Astrocyte (in vitro differentiated cells and primary cell): Measurements from ENCODE around the gene PPP1R9A. TPM values are rescaled to one million over a fixed set of nuclear protein-coding genes. Genes with fewer than 3 reads are reported as not detected.

ENCODE experiments used
- DNase-seq: peaks from one replicate; pipeline ENCODE4 v3.0.0-alpha.2; 2010; ENCODE audit warnings: low read depth
- FAIRE-seq: peaks from 2 replicates; lab custom pipeline; 2011; peaks lifted over from hg19 to GRCh38; lab: Jason Lieb, UNC
- H2AFZ ChIP-seq: 2 replicates; pipeline ENCODE4 v1.6.0; 2012; ENCODE audit warnings: low read depth, low read length, inconsistent platforms
- H3K27ac ChIP-seq: 2 replicates; pipeline ENCODE4 v1.5.1; 2011; ENCODE audit warnings: low read depth, low read length, inconsistent platforms
- H3K27me3 ChIP-seq: 2 replicates; pipeline ENCODE4 v1.6.0; 2011; ENCODE audit warnings: low read length, inconsistent platforms; ENCODE audit not compliant: insufficient read depth
- H3K36me3 ChIP-seq: 2 replicates; pipeline ENCODE4 v1.5.1; 2011; ENCODE audit warnings: low read length, inconsistent platforms; ENCODE audit not compliant: insufficient read depth
- H3K4me1 ChIP-seq: 2 replicates; pipeline ENCODE4 v1.5.1; 2011; ENCODE audit warnings: low read length, inconsistent platforms; ENCODE audit not compliant: insufficient read depth
- H3K4me2 ChIP-seq: 2 replicates; pipeline ENCODE4 v1.6.0; 2012; ENCODE audit warnings: low read length, inconsistent platforms
- H3K4me3 ChIP-seq: 2 replicates; pipeline ENCODE4 v1.5.1; 2011; ENCODE audit warnings: low read depth, mild to moderate bottlenecking, low read length, inconsistent platforms; ENCODE audit not compliant: insufficient read depth
- H3K79me2 ChIP-seq: 2 replicates; pipeline ENCODE4 v1.6.0; 2012; ENCODE audit warnings: mild to moderate bottlenecking, low read length, inconsistent platforms; ENCODE audit not compliant: insufficient read depth
- H3K9ac ChIP-seq: 2 replicates; pipeline ENCODE4 v1.6.0; 2012; ENCODE audit warnings: mild to moderate bottlenecking, low read length, inconsistent platforms
- H3K9me3 ChIP-seq: 2 replicates; pipeline ENCODE4 v1.5.1; 2012; ENCODE audit warnings: low read depth, mild to moderate bottlenecking, low read length, inconsistent platforms; ENCODE audit not compliant: insufficient read depth
- H4K20me1 ChIP-seq: 2 replicates; pipeline ENCODE4 v1.6.0; 2012; ENCODE audit warnings: low read length, inconsistent platforms; ENCODE audit not compliant: insufficient read depth
- H3K27ac Mint-ChIP-seq: one replicate; pipeline ENCODE4 v1.8.0; 2021; ENCODE audit warnings: mild to moderate bottlenecking, mixed read lengths; ENCODE audit not compliant: unreplicated experiment
- H3K27me3 Mint-ChIP-seq: one replicate; pipeline ENCODE4 v1.8.0; 2021; ENCODE audit warnings: low read depth, mixed read lengths; ENCODE audit not compliant: unreplicated experiment
- H3K36me3 Mint-ChIP-seq: one replicate; pipeline ENCODE4 v1.8.0; 2021; ENCODE audit warnings: low read depth, mixed read lengths; ENCODE audit not compliant: unreplicated experiment
- H3K4me1 Mint-ChIP-seq: one replicate; pipeline ENCODE4 v1.8.0; 2021; ENCODE audit warnings: low read depth, mixed read lengths; ENCODE audit not compliant: unreplicated experiment
- H3K4me3 Mint-ChIP-seq: one replicate; pipeline ENCODE4 v1.8.0; 2021; ENCODE audit warnings: mild to moderate bottlenecking, moderate library complexity, mixed read lengths; ENCODE audit not compliant: unreplicated experiment
- H3K9me3 Mint-ChIP-seq: one replicate; pipeline ENCODE4 v1.8.0; 2021; ENCODE audit warnings: mild to moderate bottlenecking, mixed read lengths; ENCODE audit not compliant: unreplicated experiment
- EZH2 ChIP-seq: IDR thresholded peaks from 2 replicates; pipeline ENCODE4 v1.6.1; 2012; ENCODE audit warnings: mild to moderate bottlenecking, low read length, inconsistent platforms; ENCODE audit not compliant: insufficient read depth
- total RNA-seq: library from RNA; stranded (reverse); gene quantifications from 2 replicates; pipeline ENCODE4 v1.2.1, GENCODE V29; 2021
- TF ChIP-seq, protein P1 (sequence below): IDR thresholded peaks from 2 replicates; pipeline ENCODE4 v1.5.1; 2011; ENCODE audit warnings: low read depth, mild to moderate bottlenecking, inconsistent platforms, low read length, moderate library complexity; ENCODE audit not compliant: insufficient read depth

Gene PPP1R9A
- total RNA-seq, 1 donor from 2014 or later: 7.5 TPM

GRCh38 chr7:94888551-94888950, 18.8 kb upstream of the PPP1R9A start:
- Mint-ChIP-seq H3K4me1 (no peaks in the 10 kb centered on the region), H3K36me3 (no peaks in the 10 kb centered on the region), H3K27ac (no peak overlapping the region), H3K4me3 (no peak overlapping the region), H3K9me3 (peaks cover 3% of the 10 kb centered on the region), H3K27me3 (peaks cover 2% of the 10 kb centered on the region)
- Histone ChIP-seq H3K79me2 (no peaks in the 10 kb centered on the region), H3K27ac (no peak overlapping the region), H3K36me3 (no peaks in the 10 kb centered on the region), H3K9me3 (no peaks in the 10 kb centered on the region), H3K4me3 (no peak overlapping the region), H3K27me3 (no peaks in the 10 kb centered on the region), H3K4me2 (no peak overlapping the region), H3K9ac (no peak overlapping the region), H4K20me1 (no peaks in the 10 kb centered on the region), H3K4me1 (no peaks in the 10 kb centered on the region), H2AFZ (peak overlapping the region; percentile 10)
- no peak for TF ChIP-seq EZH2
- TF ChIP-seq, protein P1, sequence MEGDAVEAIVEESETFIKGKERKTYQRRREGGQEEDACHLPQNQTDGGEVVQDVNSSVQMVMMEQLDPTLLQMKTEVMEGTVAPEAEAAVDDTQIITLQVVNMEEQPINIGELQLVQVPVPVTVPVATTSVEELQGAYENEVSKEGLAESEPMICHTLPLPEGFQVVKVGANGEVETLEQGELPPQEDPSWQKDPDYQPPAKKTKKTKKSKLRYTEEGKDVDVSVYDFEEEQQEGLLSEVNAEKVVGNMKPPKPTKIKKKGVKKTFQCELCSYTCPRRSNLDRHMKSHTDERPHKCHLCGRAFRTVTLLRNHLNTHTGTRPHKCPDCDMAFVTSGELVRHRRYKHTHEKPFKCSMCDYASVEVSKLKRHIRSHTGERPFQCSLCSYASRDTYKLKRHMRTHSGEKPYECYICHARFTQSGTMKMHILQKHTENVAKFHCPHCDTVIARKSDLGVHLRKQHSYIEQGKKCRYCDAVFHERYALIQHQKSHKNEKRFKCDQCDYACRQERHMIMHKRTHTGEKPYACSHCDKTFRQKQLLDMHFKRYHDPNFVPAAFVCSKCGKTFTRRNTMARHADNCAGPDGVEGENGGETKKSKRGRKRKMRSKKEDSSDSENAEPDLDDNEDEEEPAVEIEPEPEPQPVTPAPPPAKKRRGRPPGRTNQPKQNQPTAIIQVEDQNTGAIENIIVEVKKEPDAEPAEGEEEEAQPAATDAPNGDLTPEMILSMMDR: no peak
- no peak for DNase-seq
- no peak for FAIRE-seq

- H2AFZ ChIP-seq: peak overlapping the region; percentile 10
- Mint-ChIP-seq H3K36me3 (no peaks in the 10 kb centered on the region), H3K27me3 (peaks cover 2% of the 10 kb centered on the region), H3K27ac (no peak overlapping the region), H3K4me3 (no peak overlapping the region), H3K9me3 (peaks cover 3% of the 10 kb centered on the region), H3K4me1 (no peaks in the 10 kb centered on the region)
- no peaks in the 10 kb centered on the region for H3K9me3 ChIP-seq
- no peak overlapping the region for H3K4me3 ChIP-seq
- no peaks in the 10 kb centered on the region for H3K27me3 ChIP-seq
- DNase-seq: no peak
- H3K27ac ChIP-seq: no peak overlapping the region
- no peaks in the 10 kb centered on the region for H3K79me2 ChIP-seq
- no peak for TF ChIP-seq EZH2
- TF ChIP-seq, protein P1: no peak
- no peaks in the 10 kb centered on the region for H4K20me1 ChIP-seq
- FAIRE-seq: no peak
- no peaks in the 10 kb centered on the region for H3K4me1 ChIP-seq
- no peak overlapping the region for H3K4me2 ChIP-seq
- H3K9ac ChIP-seq: no peak overlapping the region
- no peaks in the 10 kb centered on the region for H3K36me3 ChIP-seq
These were observed 18.3 kb upstream of the PPP1R9A start for GRCh38 chr7:94888995-94889523.

GRCh38 chr7:94890216-94890615, 17.2 kb upstream of the PPP1R9A start:
- DNase-seq (no peak), FAIRE-seq (no peak)
- no peak for TF ChIP-seq EZH2
- TF ChIP-seq, protein P1: no peak
- H3K27me3 ChIP-seq: no peaks in the 10 kb centered on the region
- Mint-ChIP-seq H3K9me3 (peaks cover 3% of the 10 kb centered on the region), H3K27ac (no peak overlapping the region), H3K4me3 (no peak overlapping the region), H3K4me1 (no peaks in the 10 kb centered on the region), H3K36me3 (no peaks in the 10 kb centered on the region), H3K27me3 (peaks cover 2% of the 10 kb centered on the region)
- no peaks in the 10 kb centered on the region for H3K4me1 ChIP-seq
- no peaks in the 10 kb centered on the region for H3K79me2 ChIP-seq
- no peak overlapping the region for H3K9ac ChIP-seq
- H3K4me3 ChIP-seq: no peak overlapping the region
- H3K36me3 ChIP-seq: no peaks in the 10 kb centered on the region
- no peak overlapping the region for H3K4me2 ChIP-seq
- H2AFZ ChIP-seq: no peak overlapping the region
- H4K20me1 ChIP-seq: no peaks in the 10 kb centered on the region
- H3K9me3 ChIP-seq: no peaks in the 10 kb centered on the region
- H3K27ac ChIP-seq: no peak overlapping the region
